GM12874 (cell line): ENCODE results near the gene MLLT1.

Experiments used
- CTCF ChIP-seq: IDR thresholded peaks from 2 replicates; pipeline ENCODE4 v1.5.1; 2011; ENCODE audit warnings: low read depth, mild to moderate bottlenecking, control low read depth, low read length, moderate library complexity; ENCODE audit not compliant: insufficient read depth

Gene MLLT1

GRCh38 chr19:6238643-6239281 lies 41.0 kb downstream of the MLLT1 start:
- no peak for TF ChIP-seq CTCF

DNA sequence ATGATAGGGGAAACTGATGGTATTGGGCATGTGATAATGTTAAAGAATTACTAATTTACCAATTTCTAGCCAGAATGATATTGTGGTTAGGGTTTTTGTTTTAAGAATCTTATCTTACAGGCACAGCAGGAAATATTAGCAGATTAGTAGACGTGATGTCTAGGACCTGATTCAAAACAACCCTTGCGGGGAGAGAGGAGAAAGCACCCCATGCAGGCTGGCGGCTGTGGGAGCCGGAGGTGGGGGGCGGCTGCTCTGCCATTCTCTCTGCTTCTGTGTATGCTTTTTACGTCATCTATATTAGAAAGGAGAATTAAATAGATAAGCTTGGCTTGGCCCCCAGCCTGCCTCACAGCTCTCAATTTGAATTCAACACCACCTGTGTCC lies 41.5 kb downstream of the MLLT1 start:
- no peak for TF ChIP-seq CTCF

GRCh38 chr19:6236310-6237291 lies 43.2 kb downstream of the MLLT1 start:
- TF ChIP-seq CTCF, result no peak

DNA sequence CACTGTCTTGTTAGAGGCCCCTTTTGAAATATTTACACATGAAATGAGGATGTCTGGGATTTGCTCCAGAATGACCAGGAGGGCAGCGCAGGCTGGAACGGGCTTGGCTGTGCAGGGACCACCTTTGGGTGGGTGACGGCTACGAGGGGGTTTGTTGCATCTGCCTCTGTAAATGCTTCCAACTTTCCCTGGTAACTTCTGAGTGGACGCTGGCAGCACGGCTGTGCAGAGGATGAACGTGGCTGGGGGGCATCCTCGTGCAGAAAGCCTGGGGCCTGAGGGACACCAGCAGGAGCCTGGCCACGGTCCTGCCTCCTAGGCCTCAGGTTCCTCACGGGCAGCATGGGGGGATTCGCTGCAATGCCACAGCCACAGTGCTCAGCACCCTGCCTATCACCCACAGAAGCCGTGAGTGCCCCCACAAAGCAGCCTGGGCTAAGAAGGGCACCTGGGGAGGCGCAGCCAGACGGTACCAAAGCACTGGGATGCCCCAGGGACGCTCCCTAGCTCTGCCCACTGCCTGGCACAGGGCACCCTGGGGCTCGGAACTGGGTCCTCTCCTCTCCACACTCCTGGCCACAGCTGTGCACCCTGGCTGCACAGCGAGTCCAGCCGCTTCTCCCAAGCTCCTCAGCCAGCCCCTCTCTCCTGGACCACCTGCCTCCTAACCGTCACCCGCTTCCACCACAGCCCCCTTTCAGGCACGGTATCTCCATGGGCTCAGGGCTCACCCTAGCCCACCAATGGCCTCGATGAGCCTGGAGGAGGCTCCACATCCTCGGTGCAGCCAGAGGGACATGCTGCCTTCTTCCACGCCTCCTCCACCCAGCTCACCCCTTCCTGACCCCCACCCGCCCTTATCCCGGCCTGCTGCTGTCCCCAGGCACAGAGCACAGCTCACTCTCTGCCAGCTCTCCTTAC lies 44.5 kb downstream of the MLLT1 start:
- TF ChIP-seq CTCF, result no peak

DNA sequence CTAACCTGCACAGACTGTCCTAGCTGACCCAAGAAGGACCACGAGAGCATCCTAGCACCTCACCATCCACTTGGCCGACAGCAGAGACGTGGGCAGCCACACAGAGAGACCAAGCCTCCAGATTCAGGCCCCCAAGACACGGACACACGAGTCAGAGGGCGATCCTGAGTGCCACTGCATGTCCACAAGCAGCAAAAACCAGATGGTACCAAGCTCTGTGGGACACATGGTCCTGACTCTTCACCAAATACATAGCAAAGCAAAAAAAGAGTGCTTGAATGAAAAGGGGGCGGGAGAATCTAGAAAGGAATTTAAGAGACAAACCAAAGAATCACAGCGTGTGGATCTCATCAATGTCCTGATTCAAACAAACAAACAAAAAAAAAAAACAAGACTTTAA lies 45.2 kb downstream of the MLLT1 start:
- TF ChIP-seq CTCF, result no peak

DNA sequence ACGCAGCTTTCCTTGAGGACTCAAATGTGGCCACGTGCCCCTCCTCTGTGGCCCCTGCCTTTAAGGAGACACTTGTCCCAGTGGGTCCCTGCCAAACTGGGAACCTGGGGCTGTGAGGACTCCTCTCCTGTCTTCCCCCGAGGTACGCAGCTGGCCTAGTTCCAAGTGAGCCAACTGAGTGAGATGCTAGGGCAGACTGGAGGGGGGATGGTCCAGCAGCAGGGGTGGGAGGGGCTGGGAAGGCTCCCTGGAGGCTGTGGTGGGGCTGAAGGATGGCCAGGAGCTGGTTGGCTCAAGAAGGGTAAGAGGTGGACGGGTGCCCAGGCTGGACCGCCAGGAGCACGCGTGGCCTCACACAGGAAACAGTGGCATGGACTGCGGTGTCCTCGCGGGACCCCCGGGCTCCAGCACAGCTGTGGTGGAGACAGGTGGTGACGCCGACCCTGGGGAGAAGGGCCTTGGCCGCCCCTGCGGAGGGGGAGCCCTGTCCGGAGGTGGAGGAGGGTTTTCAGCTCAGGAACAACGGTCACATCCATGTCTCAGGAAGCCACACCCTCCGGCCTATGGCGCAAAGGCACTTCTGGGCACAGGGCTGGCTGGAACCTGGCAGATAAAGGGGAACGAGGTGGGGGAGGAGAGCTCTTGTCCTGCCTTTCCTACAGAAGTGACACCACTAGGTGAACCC lies 45.8 kb downstream of the MLLT1 start:
- no peak for TF ChIP-seq CTCF
